A549 (cell line): ENCODE measurements around the gene PLD4.

ENCODE experiments used
- BHLHE40 ChIP-seq: IDR thresholded peaks from 2 replicates; pipeline ENCODE4 v1.6.1; 2012; ENCODE audit warnings: low read depth, low read length, inconsistent platforms
- CBX8 ChIP-seq: fragments of 200-600 bp; sonication (generic); IDR thresholded peaks from 2 replicates; pipeline ENCODE4 v1.6.1; 2016
- CEBPB ChIP-seq, 2 experiments: fragments of >200 bp in 1 of 2; sonication (Bioruptor Twin) in 1 of 2; formaldehyde crosslinking in 1 of 2; IDR thresholded peaks; 2 replicates each; pipeline ENCODE4 v1.6.1; 2012 to 2016
- CHD4 ChIP-seq: fragments of 200-600 bp; sonication (generic); IDR thresholded peaks from 2 replicates; pipeline ENCODE4 v1.6.1; 2016; ENCODE audit warnings: antibody characterized with exemption, mild to moderate bottlenecking, borderline replicate concordance
- CTCF ChIP-seq: fragments of >200 bp; sonication (Bioruptor Twin); formaldehyde crosslinking; IDR thresholded peaks from 3 replicates; pipeline ENCODE4 v1.5.1; 2016
- EP300 ChIP-seq, 2 experiments: fragments of >200 bp; sonication (Bioruptor Twin); formaldehyde crosslinking; IDR thresholded peaks; 2 replicates in 1 of 2; 3 replicates in 1 of 2; pipeline ENCODE4 v1.6.1; 2016 to 2017
- ESRRA ChIP-seq: fragments of 150-350 bp; IDR thresholded peaks from 2 replicates; pipeline ENCODE4 v1.6.1; 2014; ENCODE audit warnings: mild to moderate bottlenecking, low read length, borderline replicate concordance
- MYC ChIP-seq: IDR thresholded peaks from 2 replicates; pipeline ENCODE4 v1.6.1; 2012; ENCODE audit warnings: mild to moderate bottlenecking, inconsistent platforms, low read length, improper control_type of control experiment, borderline replicate concordance
- POLR2A ChIP-seq: IDR thresholded peaks from 2 replicates; pipeline ENCODE4 v1.6.1; 2012; ENCODE audit warnings: mild to moderate bottlenecking, low read length
- POLR2AphosphoS2 ChIP-seq: conservative IDR thresholded peaks from 2 replicates; pipeline ENCODE4 v1.6.1; 2012; ENCODE audit warnings: low read length, improper control_type of control experiment, inconsistent platforms
- RAD21 ChIP-seq, 2 experiments: fragments of >200 bp in 1 of 2; sonication (Bioruptor Twin) in 1 of 2; formaldehyde crosslinking in 1 of 2; IDR thresholded peaks in 1 of 2; conservative IDR thresholded peaks in 1 of 2; 2 replicates in 1 of 2; 3 replicates in 1 of 2; pipeline ENCODE4 v1.6.1; 2012 to 2018; ENCODE audit warnings: inconsistent platforms in 1 of 2
- RNF2 ChIP-seq: fragments of 200-600 bp; sonication (generic); IDR thresholded peaks from 2 replicates; pipeline ENCODE4 v1.6.1; 2016; ENCODE audit warnings: low read depth, mild to moderate bottlenecking, antibody characterized with exemption, moderate library complexity, borderline replicate concordance

- TF ChIP-seq ESRRA (no peak), RNF2 (no peak), CHD4 (no peak), POLR2AphosphoS2 (no peak), CTCF (no peak), POLR2A (no peak), MYC (no peak), EP300 (IDR thresholded peaks at IDR 0.05) (no peak), RAD21 (conservative IDR thresholded peaks at IDR 0.05 in 1 of 2, IDR thresholded peaks at IDR 0.05 in 1 of 2) (no peak), CEBPB (IDR thresholded peaks at IDR 0.05) (no peak), BHLHE40 (no peak), CBX8 (no peak)
Observed at GRCh38 chr14:104925214-104925854, 655 bp downstream of the PLD4 start.
